Astrocyte of the spinal cord (primary cell): ENCODE measurements around the gene SPATA31D1.

ENCODE experiments used
- DNase-seq: peaks from one replicate; pipeline ENCODE4 v3.0.0; 2011; ENCODE audit warnings: low read depth, low spot score
- H3K4me3 ChIP-seq: 2 replicates; pipeline ENCODE4 v1.5.1; 2011; ENCODE audit warnings: low read depth, mild to moderate bottlenecking, low read length, moderate library complexity
- in situ Hi-C: cut with HindIII; loops from 2 replicates; pipeline ENCODE4 v1.10.0; 2017; ENCODE audit warnings: low sequenced_read_pairs
- TF ChIP-seq, protein P1 (sequence below): IDR thresholded peaks from 2 replicates; pipeline ENCODE4 v1.5.1; 2012; ENCODE audit warnings: low read depth, mild to moderate bottlenecking, low read length, inconsistent platforms

Gene SPATA31D1

DNA sequence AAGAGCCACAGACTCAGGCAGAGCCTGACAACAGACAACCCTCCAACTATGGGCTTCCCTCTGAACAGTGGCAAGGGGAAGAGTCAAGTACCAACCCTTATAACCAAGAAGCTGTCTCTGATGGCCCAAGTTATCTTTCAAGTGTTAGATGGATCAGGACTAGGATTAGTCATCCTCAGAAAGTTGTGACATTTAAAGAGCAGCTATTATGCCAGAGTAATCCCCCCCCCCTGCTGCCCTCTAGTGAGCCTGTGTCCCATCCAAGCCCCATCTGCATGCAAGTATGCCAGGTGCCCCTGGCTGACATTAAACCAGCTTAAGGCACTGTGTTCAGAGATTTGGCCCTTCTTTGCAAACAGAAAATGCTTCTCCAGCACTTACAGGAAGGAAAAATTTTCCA is 16.8 kb upstream of the SPATA31D1 start:
- in situ Hi-C loops: no loop called here

DNA sequence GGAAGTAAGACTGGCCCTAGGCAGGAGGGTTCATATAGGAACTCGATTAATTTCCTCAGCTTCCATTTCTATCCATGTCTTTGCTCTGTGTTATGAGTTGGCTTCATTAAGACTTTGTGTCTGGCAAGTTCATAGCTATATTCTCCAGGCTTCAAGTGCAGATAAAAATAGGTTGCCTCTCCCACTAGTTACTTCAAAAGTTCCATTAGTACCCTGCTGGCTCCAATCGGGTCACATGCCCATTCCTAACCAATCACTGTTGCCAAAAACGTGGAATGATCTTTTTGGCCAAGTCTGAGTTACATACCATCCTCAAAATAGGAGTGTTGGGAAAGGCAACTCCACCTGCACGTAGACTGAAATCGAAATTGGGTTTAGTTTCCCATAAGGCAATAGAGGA is 13.8 kb upstream of the SPATA31D1 start:
- no peak overlapping the region for H3K4me3 ChIP-seq
- TF ChIP-seq, protein P1, sequence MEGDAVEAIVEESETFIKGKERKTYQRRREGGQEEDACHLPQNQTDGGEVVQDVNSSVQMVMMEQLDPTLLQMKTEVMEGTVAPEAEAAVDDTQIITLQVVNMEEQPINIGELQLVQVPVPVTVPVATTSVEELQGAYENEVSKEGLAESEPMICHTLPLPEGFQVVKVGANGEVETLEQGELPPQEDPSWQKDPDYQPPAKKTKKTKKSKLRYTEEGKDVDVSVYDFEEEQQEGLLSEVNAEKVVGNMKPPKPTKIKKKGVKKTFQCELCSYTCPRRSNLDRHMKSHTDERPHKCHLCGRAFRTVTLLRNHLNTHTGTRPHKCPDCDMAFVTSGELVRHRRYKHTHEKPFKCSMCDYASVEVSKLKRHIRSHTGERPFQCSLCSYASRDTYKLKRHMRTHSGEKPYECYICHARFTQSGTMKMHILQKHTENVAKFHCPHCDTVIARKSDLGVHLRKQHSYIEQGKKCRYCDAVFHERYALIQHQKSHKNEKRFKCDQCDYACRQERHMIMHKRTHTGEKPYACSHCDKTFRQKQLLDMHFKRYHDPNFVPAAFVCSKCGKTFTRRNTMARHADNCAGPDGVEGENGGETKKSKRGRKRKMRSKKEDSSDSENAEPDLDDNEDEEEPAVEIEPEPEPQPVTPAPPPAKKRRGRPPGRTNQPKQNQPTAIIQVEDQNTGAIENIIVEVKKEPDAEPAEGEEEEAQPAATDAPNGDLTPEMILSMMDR: no peak
- in situ Hi-C loops: no loop called here
- DNase-seq: no peak

More for the DNA sequence above, 16.8 kb upstream of the SPATA31D1 start:
- no peak overlapping the region for H3K4me3 ChIP-seq
- TF ChIP-seq, protein P1: no peak
- DNase-seq: no peak

DNA sequence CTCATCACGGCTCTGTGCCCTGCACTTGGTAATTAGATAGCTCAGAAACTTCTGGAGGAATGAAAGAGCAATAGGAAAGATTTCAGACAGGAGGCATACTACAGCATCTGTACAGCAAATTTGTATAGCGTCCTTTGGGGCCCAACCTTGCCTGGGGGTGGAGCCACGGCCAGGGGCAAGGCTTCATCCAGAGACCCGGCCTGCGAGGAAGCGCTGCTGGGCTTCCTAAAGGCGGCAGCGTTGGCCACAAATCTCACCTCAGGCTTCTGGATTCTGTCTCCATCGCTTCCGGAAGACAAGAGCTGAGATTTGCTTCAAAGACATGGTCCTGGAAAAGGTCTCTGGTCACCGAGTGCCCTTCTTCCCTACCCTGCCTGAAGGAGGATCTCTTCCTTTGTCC is 12.2 kb upstream of the SPATA31D1 start:
- DNase-seq: no peak
- TF ChIP-seq, protein P1: no peak
- in situ Hi-C loops: no loop called here
- no peak overlapping the region for H3K4me3 ChIP-seq

DNA sequence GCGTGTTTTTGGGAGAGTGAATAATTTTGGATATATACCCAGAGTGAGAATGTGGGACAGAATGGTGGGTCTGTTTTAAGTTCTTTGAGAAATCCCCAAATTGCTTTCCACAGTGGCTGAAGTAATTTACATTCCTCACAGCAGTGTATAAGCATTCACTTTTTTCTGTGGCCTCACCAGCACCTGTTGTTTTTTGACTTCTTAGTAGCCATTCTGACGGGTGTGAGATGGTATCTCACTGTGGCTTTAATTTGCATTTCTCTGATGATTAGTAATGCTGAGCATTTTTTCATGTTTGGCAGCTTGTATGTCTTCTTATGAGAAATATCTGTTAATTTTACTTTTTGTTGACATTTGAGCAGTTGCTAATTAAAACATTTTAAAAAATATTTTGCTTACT is 9.4 kb upstream of the SPATA31D1 start:
- H3K4me3 ChIP-seq: no peak overlapping the region
- TF ChIP-seq, protein P1: no peak
- no peak for DNase-seq
- in situ Hi-C loops: no loop called here

DNA sequence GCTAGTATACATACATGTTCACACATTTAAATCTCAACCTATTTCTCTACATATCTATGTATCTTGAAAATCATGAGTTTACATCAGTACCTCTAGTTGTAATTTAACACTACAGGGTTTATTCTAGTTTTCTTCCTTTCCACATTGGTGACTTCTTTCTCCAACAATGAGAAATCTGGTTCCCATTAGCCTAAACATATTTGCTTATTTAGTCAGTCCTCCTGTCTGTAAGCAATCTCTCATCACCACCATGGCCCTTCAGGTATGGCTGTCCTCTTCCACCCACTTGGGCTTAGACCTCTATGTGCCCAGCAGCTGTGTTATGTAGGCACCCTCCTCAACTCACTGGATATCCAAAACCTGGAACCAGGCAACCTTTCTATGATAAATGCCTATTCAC is 8.0 kb upstream of the SPATA31D1 start:
- H3K4me3 ChIP-seq: no peak overlapping the region
- TF ChIP-seq, protein P1: no peak
- in situ Hi-C loops: no loop called here
- no peak for DNase-seq

DNA sequence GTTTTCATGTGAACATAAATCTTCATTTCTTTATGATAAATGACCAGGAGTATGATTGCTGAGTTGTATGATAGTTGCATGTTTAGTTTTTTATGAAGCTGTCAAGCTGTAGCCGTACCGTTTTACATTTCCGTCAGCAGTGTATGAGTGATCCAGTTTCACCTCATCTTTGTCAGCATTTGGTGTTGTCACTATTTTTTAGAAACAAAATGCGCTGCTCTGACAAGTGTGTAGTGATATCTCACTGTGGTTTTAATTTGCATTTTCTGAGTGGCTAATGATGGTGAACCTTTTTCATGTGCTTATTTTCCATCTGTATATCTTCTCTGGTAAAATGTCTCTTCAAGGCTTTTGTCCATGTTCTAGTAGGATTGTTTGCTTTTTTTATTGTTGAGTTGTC is 6.7 kb upstream of the SPATA31D1 start:
- TF ChIP-seq, protein P1: no peak
- in situ Hi-C loops: no loop called here

DNA sequence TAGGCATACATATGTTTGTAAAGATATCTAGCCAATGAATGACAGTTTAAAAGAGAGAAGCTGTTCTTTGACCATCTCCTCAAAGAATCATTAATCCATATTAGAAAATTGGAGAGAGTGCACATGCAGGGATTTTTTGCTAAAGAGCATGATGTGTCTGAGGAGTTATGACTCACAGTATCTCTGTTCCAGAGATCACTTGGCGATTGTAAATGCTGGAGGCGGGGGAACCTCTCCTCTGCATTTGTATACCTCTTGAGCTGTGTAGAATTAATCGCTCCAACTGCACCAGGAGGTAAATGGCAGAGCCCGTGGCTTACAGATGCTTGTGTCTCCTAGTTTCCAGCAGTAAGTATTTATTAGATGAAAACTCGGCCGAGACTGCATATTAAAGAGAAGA is 3.6 kb upstream of the SPATA31D1 start:
- H3K4me3 ChIP-seq: no peak overlapping the region
- DNase-seq: peak; percentile 5
- in situ Hi-C loops: no loop called here
- TF ChIP-seq, protein P1: no peak

More for the DNA sequence above, 6.7 kb upstream of the SPATA31D1 start:
- DNase-seq: no peak
- no peak overlapping the region for H3K4me3 ChIP-seq
